Measurements from ENCODE around the gene MAJIN.

DNA sequence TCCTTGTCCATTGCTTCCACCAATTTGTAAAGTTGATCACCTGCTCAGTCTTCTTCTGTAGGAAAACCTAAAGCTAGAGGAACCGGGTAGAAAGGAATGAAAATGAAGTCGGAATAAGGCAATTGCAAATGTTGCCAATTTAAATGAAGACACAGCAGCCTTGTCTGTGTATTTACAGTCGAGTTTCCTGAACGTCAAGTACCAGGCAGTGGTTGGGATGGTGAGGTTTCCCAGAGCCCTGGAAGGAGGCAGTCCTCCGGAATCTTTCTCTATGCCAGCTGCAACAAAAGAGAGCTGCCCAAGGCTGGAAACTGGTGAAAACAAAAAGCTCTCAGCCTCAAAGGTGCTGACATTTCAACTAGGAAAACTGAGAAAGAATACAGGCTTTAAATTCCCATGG, 17.7 kb downstream of the MAJIN start:
- TF ChIP-seq, protein P1, sequence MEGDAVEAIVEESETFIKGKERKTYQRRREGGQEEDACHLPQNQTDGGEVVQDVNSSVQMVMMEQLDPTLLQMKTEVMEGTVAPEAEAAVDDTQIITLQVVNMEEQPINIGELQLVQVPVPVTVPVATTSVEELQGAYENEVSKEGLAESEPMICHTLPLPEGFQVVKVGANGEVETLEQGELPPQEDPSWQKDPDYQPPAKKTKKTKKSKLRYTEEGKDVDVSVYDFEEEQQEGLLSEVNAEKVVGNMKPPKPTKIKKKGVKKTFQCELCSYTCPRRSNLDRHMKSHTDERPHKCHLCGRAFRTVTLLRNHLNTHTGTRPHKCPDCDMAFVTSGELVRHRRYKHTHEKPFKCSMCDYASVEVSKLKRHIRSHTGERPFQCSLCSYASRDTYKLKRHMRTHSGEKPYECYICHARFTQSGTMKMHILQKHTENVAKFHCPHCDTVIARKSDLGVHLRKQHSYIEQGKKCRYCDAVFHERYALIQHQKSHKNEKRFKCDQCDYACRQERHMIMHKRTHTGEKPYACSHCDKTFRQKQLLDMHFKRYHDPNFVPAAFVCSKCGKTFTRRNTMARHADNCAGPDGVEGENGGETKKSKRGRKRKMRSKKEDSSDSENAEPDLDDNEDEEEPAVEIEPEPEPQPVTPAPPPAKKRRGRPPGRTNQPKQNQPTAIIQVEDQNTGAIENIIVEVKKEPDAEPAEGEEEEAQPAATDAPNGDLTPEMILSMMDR (conservative IDR thresholded peaks at IDR 0.05; ENCODE audit: low read length) = no peak
- no peak for TF ChIP-seq EZH2phosphoT487 (IDR thresholded peaks at IDR 0.05; ENCODE audit: borderline replicate concordance, low read depth, low read length)
